ENCODE measurements around the gene OXA1L. TPM values are rescaled to one million over a fixed set of nuclear protein-coding genes. Genes with fewer than 3 reads are reported as not detected.
"Not testable (repeated sequence)": the region's sequence is repeated elsewhere in the genome, so short reads cannot be mapped to it uniquely, and the experiment has no call there.

Gene OXA1L
- total RNA-seq, 2 donors from 2014 or later: 93.0 to 96.1 TPM

DNA sequence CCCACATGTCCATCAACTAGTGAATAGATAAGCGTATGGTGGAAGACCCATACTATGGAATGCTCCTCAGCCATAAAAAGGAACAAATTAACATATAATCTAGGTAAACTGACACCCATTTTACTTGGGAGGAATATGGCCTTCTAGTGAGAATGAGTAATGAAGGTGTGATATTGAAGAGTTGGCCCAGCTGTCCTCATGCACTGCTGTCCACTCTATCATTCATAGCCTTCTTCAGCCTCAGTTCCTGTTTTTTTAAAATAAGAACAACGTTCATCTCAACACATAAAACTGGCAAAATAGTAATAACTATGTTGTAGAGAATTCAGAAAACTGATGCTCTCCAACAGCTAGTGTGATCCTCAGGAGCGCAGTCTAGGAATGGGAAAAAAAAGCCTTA is 26.5 kb upstream of the OXA1L start:
- TF ChIP-seq CTCF (IDR thresholded peaks at IDR 0.05): no peak
- no peak overlapping the region for H3K4me3 ChIP-seq

DNA sequence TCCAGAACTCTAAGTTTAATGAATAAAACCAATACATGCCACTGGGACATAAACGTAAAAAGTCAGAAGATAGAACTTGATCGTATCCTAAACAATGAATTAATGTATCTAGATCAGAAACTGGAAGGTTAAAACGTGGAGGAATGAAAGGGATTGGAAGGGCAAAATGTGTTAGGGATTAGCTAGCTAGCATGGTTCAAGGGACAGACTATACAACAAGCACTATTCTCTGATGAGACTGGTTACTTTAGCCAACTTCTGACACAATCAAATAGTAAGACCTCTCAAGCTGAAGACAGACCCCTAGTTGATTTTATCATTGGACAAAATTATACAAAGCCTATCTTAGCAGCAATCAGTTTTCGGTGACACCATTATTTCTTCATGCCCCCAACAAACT is 18.7 kb upstream of the OXA1L start:
- Histone ChIP-seq H3K4me3 (no peak overlapping the region), H3K9me3 (no peaks in the 10 kb centered on the region), H3K27me3 (no peaks in the 10 kb centered on the region), H3K36me3 (no peaks in the 10 kb centered on the region), H3K27ac (no peak overlapping the region), H3K4me1 (no peaks in the 10 kb centered on the region)
- DNase-seq (ENCODE audit: low spot score): no peak
- no peak for TF ChIP-seq CTCF (IDR thresholded peaks at IDR 0.05)

More for the DNA sequence above, 26.5 kb upstream of the OXA1L start:
- no peak for DNase-seq (ENCODE audit: low spot score)
- H3K27me3 ChIP-seq: no peaks in the 10 kb centered on the region
- no peaks in the 10 kb centered on the region for H3K4me1 ChIP-seq
- H3K27ac ChIP-seq: no peak overlapping the region
- no peaks in the 10 kb centered on the region for H3K9me3 ChIP-seq
- no peaks in the 10 kb centered on the region for H3K36me3 ChIP-seq

DNA sequence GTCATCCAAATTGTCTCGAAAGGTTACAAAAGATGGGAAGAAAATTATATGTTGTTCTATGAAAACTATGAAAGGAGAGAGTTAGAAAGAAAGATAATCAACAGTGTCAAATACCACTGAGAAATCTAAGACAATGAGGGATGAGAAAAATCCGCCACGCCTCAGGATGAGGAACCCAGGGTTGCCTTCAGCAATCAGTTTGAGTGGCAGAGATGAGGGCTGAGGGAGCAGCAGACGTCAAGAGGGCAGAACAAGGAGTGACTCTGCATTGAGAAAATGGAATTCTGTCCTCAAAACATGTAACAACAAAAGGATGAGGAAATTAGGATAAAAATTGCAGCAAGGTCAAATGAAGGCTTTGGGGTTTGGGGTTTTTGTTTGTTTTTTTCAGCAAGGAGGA is 18.3 kb upstream of the OXA1L start:
- Histone ChIP-seq H3K36me3 (no peaks in the 10 kb centered on the region), H3K9me3 (no peaks in the 10 kb centered on the region), H3K4me1 (no peaks in the 10 kb centered on the region), H3K27ac (no peak overlapping the region), H3K27me3 (no peaks in the 10 kb centered on the region), H3K4me3 (no peak overlapping the region)
- no peak for DNase-seq (ENCODE audit: low spot score)
- TF ChIP-seq CTCF (IDR thresholded peaks at IDR 0.05): no peak

DNA sequence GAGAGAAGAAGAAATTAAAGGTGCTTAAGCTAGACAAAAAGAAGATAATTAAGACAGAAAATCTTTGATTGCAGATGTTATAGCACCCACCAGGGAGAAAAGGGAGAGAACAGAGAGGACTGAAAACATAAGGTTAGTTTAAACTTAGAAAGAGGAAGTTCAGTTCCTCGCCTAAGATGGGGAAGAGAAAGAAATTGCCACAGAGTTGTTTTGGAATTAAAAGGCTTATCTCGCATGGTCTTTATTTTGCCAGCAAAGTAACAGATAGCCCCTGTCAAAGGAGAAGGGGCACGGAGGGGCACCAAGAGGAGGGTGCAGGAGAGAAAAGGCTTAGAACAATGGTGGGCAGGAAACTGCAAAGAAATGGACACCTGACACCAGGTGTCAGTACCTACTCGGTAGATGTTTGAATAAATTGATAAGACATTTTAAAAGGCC is 17.8 kb upstream of the OXA1L start:
- no peak for DNase-seq (ENCODE audit: low spot score)
- no peak overlapping the region for H3K4me3 ChIP-seq
- no peaks in the 10 kb centered on the region for H3K4me1 ChIP-seq
- H3K27ac ChIP-seq: no peak overlapping the region
- no peaks in the 10 kb centered on the region for H3K27me3 ChIP-seq
- no peaks in the 10 kb centered on the region for H3K36me3 ChIP-seq
- H3K9me3 ChIP-seq: no peaks in the 10 kb centered on the region
- no peak for TF ChIP-seq CTCF (IDR thresholded peaks at IDR 0.05)

GRCh38 chr14:22752422-22752821 is 14.1 kb upstream of the OXA1L start:
- no peak for TF ChIP-seq CTCF (IDR thresholded peaks at IDR 0.05)
- no peak for DNase-seq (ENCODE audit: low spot score)
- H3K27ac ChIP-seq: no peak overlapping the region
- no peaks in the 10 kb centered on the region for H3K36me3 ChIP-seq
- no peak overlapping the region for H3K4me3 ChIP-seq
- no peaks in the 10 kb centered on the region for H3K9me3 ChIP-seq
- H3K4me1 ChIP-seq: no peaks in the 10 kb centered on the region
- no peaks in the 10 kb centered on the region for H3K27me3 ChIP-seq

- H3K4me1 ChIP-seq: no peaks in the 10 kb centered on the region
- no peak for TF ChIP-seq CTCF (IDR thresholded peaks at IDR 0.05)
- H3K36me3 ChIP-seq: no peaks in the 10 kb centered on the region
- no peak overlapping the region for H3K4me3 ChIP-seq
- no peak for DNase-seq (ENCODE audit: low spot score)
- no peaks in the 10 kb centered on the region for H3K9me3 ChIP-seq
- no peaks in the 10 kb centered on the region for H3K27me3 ChIP-seq
- H3K27ac ChIP-seq: no peak overlapping the region
Observed at GRCh38 chr14:22753586-22753985, 12.9 kb upstream of the OXA1L start.

DNA sequence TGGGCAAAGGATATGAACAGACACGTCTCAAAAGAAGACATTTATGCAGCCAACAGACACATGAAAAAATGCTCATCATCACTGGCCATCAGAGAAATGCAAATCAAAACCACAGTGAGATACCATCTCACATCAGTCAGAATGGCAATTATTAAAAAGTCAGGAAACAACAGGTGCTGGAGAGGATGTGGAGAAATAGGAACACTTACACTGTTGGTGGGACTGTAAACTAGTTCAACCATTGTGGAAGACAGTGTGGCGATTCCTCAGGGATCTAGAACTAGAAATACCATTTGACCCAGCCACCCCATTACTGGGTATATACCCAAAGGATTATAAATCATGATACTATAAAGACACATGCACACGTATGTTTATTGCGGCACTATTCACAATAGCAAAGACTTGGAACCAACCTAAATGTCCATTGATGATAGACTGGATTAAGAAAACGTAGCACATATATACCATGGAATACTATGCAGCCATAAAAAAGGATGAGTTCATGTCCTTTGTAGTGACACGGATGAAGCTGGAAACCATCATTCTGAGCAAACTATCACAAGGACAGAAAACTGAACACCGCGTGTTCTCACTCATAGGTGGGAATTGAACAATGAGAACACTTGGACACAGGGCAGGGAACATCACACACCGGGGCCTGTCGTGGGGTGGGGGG is 8.4 kb upstream of the OXA1L start:
- H3K4me1 ChIP-seq; DNase-seq (ENCODE audit: low spot score); H3K36me3 ChIP-seq: not testable (repeated sequence)

More for the DNA sequence above, 8.4 kb upstream of the OXA1L start:
- peaks cover 0 to 11% of the 10 kb centered on the region in 2 donors for H3K9me3 ChIP-seq
- H3K27me3 ChIP-seq, H3K27ac ChIP-seq, H3K4me3 ChIP-seq: not testable (repeated sequence)
